CD4-positive, alpha-beta T cell treated with Interleukin-15 for 4 hours (primary cell): ENCODE data around the gene RPS14.
A peak's percentile ranks its signal among the peaks of the same experiment; 100 is the strongest.

ENCODE experiments used
- DNase-seq: peaks from one replicate; pipeline ENCODE4 v3.0.0-alpha.2; 2020; ENCODE audit warnings: low spot score

RPS14 gene

GRCh38 chr5:150412319-150413175 is 37.0 kb downstream of the RPS14 start, which contains the start of gene CD74:
TSS of gene CD74 (minus strand) at chr5:150412910. CDS start at chr5:150412749, 161 bp downstream.
- DNase-seq: peak; percentile 94

DNA sequence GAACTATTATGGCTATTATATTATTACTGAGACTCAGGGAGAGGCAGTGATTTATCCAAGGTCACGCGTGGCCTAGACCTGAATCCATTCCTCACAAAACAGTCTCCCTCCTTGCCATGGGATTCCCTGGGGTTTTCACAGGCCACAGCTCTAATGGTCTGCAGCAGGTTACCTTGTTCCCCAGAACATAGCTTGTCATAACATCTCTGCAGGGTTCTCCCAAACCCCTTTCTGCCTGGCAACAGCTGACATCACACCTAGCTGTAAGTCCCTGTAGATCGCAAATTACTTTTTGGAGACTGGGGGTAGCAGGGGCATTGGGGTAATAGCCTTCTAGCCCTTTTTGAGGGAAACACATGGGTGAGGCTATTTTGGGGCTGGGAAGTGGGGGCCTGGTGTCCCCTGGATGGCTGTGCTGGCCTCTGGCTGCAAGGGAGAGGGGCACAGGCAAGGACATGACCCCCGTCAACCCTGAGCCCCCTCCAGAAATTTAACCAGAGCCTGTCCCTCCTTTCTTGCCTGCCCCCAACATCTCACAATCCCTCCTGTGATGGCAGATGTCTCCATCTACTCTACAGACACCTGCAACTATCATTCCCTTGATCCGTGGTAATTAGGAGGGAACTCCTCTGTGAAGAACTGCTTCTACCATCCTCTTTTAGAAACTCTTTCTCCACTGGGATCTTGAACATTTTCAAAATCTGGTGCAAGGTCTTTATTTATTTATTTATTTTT is 38.1 kb downstream of the RPS14 start:
- DNase-seq: peak; percentile 67

DNA sequence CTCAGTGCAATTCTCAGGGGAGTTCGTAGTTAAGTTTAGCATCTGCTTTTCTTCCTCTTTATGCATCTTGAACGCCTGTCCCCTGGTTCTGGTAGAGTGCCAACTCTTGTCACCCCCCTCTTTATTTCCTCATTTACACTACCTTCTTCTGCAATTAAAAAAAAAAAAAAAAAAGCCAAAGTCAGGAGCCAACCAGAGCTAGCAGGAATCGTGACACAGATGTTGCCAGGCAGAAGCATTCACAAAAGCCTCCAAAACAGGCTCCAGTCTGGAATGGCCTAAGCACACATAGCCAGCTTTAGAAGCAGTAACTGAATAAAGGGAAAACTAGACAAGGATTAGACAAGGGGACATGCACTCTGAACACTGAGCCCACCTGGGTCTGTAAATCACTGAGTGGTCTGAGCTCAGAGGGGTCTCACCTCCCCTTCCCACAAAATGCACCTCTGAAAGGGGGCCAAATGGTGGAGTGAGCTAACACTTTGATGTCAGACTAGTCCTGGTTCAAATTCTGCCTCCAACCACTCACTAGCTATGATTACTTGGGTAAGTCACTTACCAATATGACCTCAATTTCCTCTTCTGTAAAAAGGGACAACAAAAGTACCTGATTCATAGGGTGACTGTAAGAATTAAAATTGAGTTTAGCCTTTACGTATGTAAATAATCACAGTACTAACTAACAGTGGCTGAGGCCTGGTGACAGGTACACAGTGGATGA is 38.9 kb downstream of the RPS14 start:
- DNase-seq: peak; percentile 55

GRCh38 chr5:150409638-150410523 is 39.7 kb downstream of the RPS14 start:
- peak; percentile 65 for DNase-seq

DNA sequence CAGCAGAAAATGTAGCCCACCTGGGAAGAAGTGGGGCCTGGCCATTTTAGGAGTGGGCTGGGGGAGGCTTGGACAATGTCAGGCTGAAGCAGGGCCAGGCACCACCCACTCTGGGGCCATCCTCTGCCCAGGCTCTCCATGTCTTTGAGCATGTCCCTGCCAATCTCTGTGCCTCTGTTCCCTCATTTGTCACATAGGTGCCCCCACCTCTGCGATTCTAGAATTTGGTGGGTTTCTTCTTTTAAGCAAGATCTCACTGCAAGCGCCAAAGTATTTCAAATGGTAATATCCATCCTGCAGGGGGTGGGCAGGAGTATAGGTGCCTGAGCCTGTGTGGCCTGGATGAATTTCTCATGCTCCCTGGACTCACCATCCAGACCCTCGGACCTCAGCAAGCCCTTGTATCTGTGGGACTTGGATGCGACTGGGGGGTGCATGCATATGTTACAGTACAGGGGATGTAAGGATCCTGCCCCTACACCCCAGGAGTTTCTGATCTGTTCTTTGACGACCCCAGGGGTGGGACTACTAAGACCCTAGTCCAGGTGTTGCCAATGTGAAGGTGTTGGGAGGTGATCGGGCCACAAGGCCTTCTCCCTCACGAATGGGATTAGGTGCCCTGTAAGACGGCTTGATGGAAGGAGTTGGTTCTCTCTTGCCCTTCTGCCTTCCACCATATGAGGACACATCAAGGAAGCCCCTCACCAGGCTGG is 41.2 kb downstream of the RPS14 start:
- no peak for DNase-seq

DNA sequence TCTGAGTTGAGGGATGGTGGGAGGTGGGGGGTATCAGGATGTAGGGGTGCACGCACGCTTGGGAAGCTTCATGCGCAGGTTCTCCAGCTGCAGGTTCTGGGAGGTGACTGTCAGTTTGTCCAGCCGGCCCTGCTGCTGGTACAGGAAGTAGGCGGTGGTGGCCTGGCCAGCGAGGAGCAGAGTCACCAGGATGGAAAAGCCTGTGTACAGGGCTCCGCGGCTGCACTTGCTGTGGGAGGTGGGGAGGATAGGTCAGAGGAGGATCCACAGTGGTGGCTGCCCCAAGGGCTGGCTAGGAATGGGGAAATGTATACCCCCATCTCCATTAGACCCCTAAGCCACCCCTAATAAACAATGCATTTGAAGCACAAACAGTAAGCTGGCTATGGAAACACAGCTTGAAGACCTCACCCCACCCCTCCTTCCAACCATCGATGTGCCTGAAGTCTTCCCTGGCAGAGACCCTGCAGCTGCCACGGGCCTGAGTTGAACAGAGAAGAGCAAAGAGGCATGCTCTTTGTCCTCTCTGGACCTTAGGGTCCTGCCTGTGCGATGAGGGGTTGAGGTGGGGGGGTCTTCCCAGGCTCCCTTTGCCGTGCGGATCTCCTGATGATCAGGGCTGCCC is 42.3 kb downstream of the RPS14 start:
- no peak for DNase-seq

DNA sequence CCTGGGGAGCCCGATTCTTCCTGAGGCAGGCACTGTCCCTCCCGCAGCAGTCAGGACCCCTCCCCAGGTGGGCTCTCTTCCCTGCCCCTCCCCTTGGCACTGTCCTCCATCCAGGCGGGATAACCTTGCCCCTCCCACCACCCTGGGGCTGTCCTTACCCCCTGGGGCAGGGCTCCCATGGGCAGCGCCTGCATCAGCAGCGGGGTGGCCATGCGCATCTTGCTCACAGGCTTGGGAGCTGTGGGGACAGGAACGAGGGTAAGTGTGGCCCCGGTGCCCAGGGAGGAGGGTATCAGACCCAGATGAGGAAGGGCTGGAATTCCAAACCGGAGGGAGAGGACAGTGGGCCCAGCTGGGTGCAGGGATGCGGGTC is 42.8 kb downstream of the RPS14 start:
- DNase-seq: no peak

DNA sequence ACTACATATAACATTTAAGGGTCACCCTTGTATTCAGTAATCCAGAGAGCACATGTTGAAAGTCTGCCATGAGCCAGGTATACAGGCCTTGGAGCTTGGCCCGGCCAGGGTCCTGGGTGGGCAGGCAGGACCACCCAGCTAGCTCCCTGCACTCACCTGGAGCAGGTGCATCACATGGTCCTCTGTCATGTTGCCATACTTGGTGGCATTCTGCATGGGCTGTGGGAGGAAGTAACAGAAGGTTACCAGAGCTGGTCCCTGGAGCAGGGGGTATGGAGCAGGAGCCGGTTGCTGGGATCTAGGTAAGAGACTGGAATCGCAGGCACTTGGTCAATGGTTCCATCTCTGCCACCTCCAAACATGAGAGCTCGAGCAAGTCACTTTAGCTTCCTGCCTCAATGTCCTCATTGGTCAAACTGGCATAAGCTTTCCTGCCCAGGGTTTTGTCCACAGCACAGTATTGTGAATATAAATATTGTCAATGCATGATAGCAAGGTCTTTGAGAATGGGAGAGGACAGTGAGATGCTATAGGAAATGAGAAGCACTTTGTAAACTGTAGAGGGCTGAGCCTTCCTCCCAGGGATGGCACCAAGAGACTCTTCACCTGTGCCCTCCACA is 43.3 kb downstream of the RPS14 start:
- DNase-seq: no peak

GRCh38 chr5:150404941-150405816 is 44.4 kb downstream of the RPS14 start:
- DNase-seq: no peak

GRCh38 chr5:150404535-150404934 is 45.0 kb downstream of the RPS14 start:
- DNase-seq: no peak

GRCh38 chr5:150404121-150404520 is 45.4 kb downstream of the RPS14 start:
- DNase-seq: no peak

DNA sequence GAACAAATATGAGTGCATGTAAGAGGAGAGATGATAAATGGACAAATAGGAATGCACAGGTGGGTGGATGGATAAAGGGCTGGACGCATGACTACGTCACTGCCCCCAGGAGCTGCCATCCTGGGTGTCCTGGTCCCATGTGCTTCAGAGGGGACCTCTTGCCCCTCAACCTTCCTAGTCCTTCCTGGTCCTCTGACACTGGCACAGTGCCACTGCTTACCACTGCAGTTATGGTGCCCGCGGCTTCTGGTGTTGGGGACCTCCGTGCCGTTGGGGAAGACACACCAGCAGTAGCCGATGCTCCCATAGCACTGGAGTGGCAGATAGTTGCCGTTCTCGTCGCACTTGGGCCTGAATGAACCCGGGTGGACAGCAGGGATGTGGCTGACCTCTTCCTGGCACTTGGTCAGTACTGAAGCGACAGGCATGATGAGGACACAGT is 46.6 kb downstream of the RPS14 start:
- no peak for DNase-seq

- DNase-seq: no peak
Measured at GRCh38 chr5:150402229-150402773, 47.2 kb downstream of the RPS14 start.

GRCh38 chr5:150401376-150402228 is 47.9 kb downstream of the RPS14 start:
- no peak for DNase-seq

GRCh38 chr5:150401076-150401375 is 48.5 kb downstream of the RPS14 start:
- DNase-seq: no peak

DNA sequence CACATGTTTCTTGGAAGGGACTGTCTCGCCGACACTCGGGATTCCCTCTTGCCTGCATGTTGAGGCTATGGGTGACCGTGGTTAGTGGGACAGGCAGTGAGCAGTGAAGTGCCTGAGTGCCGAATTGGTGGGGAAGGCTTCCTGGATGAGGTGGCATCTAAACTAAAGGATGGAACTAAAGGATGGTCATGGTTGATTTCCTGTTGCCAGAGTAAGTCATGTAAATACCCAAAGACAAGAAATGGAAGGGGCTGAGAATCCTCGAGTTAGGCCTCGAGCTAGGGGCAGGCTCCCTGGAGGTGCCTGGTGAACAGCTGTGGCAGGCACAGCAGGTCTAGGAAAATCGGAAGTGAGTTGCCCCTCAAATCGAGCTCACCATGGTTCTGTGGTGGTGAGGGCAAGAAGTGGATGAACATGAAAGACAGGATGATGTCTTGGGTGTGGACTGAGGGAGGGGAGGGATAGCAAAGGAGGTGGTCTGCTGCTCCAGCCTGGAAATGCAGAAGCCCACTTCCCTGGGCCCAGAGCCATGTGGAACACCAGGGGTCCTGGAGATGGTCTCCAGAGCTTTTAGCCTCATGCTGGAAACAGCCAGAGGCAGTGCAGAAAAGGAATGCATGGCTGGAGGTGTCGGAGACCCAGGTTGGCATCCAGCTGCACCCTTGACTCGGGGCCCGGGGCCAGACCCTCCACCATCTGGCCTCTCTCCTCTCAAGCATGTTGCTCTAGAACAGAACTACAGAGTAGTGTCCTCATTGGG is 49.0 kb downstream of the RPS14 start:
- DNase-seq: no peak
